Spleen (tissue), 3 donors: ENCODE measurements around the gene SLC1A2.

ENCODE experiments used
- POLR2A ChIP-seq, 3 donors: fragments of 450-650 bp; IDR thresholded peaks; one replicate each; pipeline ENCODE4 v1.5.1; 2017; ENCODE audit warnings: antibody characterized with exemption in 3 of 3, mild to moderate bottlenecking in 1 of 3
- POLR2AphosphoS5 ChIP-seq, 3 donors: sonication (generic); formaldehyde crosslinking; IDR thresholded peaks; one replicate each; pipeline ENCODE4 v1.5.1; 2017; ENCODE audit warnings: antibody characterized with exemption in 3 of 3

DNA sequence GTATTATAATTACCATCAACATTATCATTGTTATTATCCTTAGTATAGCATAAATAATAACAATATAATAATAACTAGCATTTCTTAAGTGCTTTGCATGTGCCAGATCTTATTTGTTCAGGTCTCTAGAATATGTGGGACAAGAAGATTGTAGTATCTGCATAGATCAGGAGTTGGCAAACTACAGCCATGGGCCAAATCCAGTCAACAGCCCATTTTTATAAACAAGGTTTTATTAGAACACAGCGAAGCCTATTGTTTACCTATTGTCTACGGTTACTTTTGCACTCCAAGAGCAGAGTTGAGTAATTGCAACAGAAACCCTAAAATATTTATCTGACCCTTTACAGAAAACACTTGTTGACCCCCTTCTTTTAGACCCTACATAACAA lies 81.4 kb downstream of the SLC1A2 start:
- TF ChIP-seq POLR2AphosphoS5 (IDR thresholded peaks at IDR 0.05) (no peak), POLR2A (IDR thresholded peaks at IDR 0.05) (no peak)
